ENCODE data around the gene MSH3.

DNA sequence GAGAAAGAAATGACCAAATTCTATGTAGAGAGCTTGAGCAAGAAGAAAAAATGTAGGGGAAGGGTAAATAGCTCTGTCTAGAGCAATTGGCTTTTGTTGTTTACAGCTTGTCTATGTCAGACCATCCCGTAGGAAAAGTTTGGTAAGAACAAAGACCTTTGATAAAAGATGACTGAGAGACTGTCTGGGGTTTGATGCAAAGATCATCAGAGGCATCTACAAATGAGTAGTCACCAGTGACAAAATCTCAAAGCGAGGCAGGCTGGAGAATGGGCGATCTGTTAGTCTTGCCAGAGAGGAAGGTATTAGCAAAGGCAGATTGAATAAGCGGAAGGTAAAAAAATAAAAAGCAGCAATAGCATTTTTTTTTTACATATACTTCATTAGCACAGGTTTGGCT lies 180.7 kb downstream of the MSH3 start:
- TF ChIP-seq CTCF (IDR thresholded peaks at IDR 0.05; ENCODE audit: low read depth, low read length, poor library complexity, severe bottlenecking) (no peak), EZH2phosphoT487 (IDR thresholded peaks at IDR 0.05; ENCODE audit: borderline replicate concordance, low read length) (no peak)
